IMR-90 (cell line): ENCODE results near the gene ZNF763. TPM values are rescaled to one million over a fixed set of nuclear protein-coding genes. Genes with fewer than 3 reads are reported as not detected.

Experiments used
- ATAC-seq: fragments of 200-7000 bp; cut with Tn5 transposase; 2 replicates; pipeline ENCODE4 v1.9.1; 2020; ENCODE audit warnings: low read depth, mild to moderate bottlenecking, moderate library complexity
- BruUV-seq: library from RNA; stranded (reverse); fragments of 400-500 nt; replicated peaks from 2 replicates; lab custom pipeline; 2021; lab: Mats Ljungman, UMichigan
- CTCF ChIA-PET: fragments of 300-600 bp; formaldehyde crosslinking; extraction: SDS; loops from one replicate; lab custom pipeline; 2021; ENCODE audit warnings: antibody characterized with exemption; lab: Yijun Ruan, JAX
- POLR2A ChIA-PET: fragments of 300-600 bp; sonication (Branson Sonifier 250); formaldehyde crosslinking; loops from one replicate; lab custom pipeline; 2022; ENCODE audit warnings: antibody characterized with exemption; ENCODE audit not compliant: unreplicated experiment; lab: Charles Lee
- DNase-seq: peaks from one replicate; pipeline ENCODE4 v3.0.0; 2013
- H2AFZ ChIP-seq: replicated peaks from 2 replicates; pipeline ENCODE3; 2013; ENCODE audit warnings: low read length, mild to moderate bottlenecking; ENCODE audit not compliant: poor library complexity
- H2AK5ac ChIP-seq: 2 replicates; pipeline ENCODE4 v1.6.1; 2013; ENCODE audit warnings: low read depth, low read length, inconsistent platforms
- H2AK9ac ChIP-seq: replicated peaks from 2 replicates; pipeline ENCODE3; 2013; ENCODE audit warnings: mild to moderate bottlenecking, low read depth, low read length, moderate library complexity; ENCODE audit not compliant: poor library complexity
- H2BK120ac ChIP-seq: 2 replicates; pipeline ENCODE4 v1.6.1; 2013; ENCODE audit warnings: low read depth, low read length, inconsistent platforms
- H2BK15ac ChIP-seq: 3 replicates; pipeline ENCODE4 v1.6.1; 2013; ENCODE audit warnings: low read depth, low read length, inconsistent platforms
- H2BK20ac ChIP-seq: 2 replicates; pipeline ENCODE4 v1.6.1; 2013; ENCODE audit warnings: low read depth, mild to moderate bottlenecking, inconsistent platforms, low read length, moderate library complexity
- H2BK5ac ChIP-seq: 2 replicates; pipeline ENCODE4 v1.6.1; 2013; ENCODE audit warnings: mild to moderate bottlenecking, low read depth, low read length, inconsistent platforms; ENCODE audit not compliant: poor library complexity, severe bottlenecking
- H3K14ac ChIP-seq: replicated peaks from 2 replicates; pipeline ENCODE4 v1.6.1; 2013; ENCODE audit warnings: low read depth, low read length, inconsistent platforms
- H3K18ac ChIP-seq: 2 replicates; pipeline ENCODE4 v1.6.1; 2013; ENCODE audit warnings: low read depth, low read length, control low read depth
- H3K23ac ChIP-seq: 2 replicates; pipeline ENCODE4 v1.6.1; 2013; ENCODE audit warnings: low read depth, low read length, inconsistent platforms
- H3K27ac ChIP-seq: 2 replicates; pipeline ENCODE4 v1.5.1; 2013; ENCODE audit warnings: mild to moderate bottlenecking, control low read depth, low read length; ENCODE audit not compliant: insufficient read depth
- H3K27me3 ChIP-seq: 2 replicates; pipeline ENCODE4 v1.6.1; 2013; ENCODE audit warnings: low read length; ENCODE audit not compliant: control insufficient read depth, insufficient read depth
- H3K36me3 ChIP-seq: 2 replicates; pipeline ENCODE4 v1.6.1; 2013; ENCODE audit warnings: low read length, mixed read lengths; ENCODE audit not compliant: control insufficient read depth, insufficient read depth
- H3K4ac ChIP-seq: 2 replicates; pipeline ENCODE4 v1.6.1; 2013; ENCODE audit warnings: low read depth, low read length, inconsistent platforms
- H3K4me1 ChIP-seq: 2 replicates; pipeline ENCODE4 v1.6.1; 2013; ENCODE audit warnings: low read length, mixed read lengths; ENCODE audit not compliant: control insufficient read depth, insufficient read depth
- H3K4me2 ChIP-seq: 2 replicates; pipeline ENCODE4 v1.6.1; 2013; ENCODE audit warnings: low read depth, mild to moderate bottlenecking, control low read depth, low read length, moderate library complexity
- H3K4me3 ChIP-seq: 2 replicates; pipeline ENCODE4 v1.5.1; 2013; ENCODE audit warnings: low read depth, mild to moderate bottlenecking, control low read depth, low read length, moderate library complexity; ENCODE audit not compliant: insufficient read depth
- H3K56ac ChIP-seq: 2 replicates; pipeline ENCODE4 v1.6.1; 2013; ENCODE audit warnings: low read length, inconsistent platforms; ENCODE audit not compliant: insufficient read depth; ENCODE audit errors: extremely low read depth
- H3K79me1 ChIP-seq, 2 experiments: 2 replicates each; pipeline ENCODE4 v1.6.1; 2013; ENCODE audit warnings: low read length in 2 of 2, inconsistent platforms in 1 of 2, low read depth in 1 of 2
- H3K9ac ChIP-seq: 2 replicates; pipeline ENCODE4 v1.6.1; 2013; ENCODE audit warnings: low read depth, low read length, control low read depth
- H3K9me1 ChIP-seq: 2 replicates; pipeline ENCODE4 v1.6.1; 2013; ENCODE audit warnings: low read length, inconsistent platforms; ENCODE audit not compliant: insufficient read depth
- H3K9me3 ChIP-seq: 2 replicates; pipeline ENCODE4 v1.6.1; 2013; ENCODE audit warnings: low read length; ENCODE audit not compliant: control insufficient read depth, insufficient read depth
- H4K20me1 ChIP-seq: 2 replicates; pipeline ENCODE4 v1.6.1; 2013; ENCODE audit warnings: low read length, inconsistent platforms; ENCODE audit not compliant: insufficient read depth
- H4K5ac ChIP-seq: 2 replicates; pipeline ENCODE4 v1.6.1; 2013; ENCODE audit warnings: mild to moderate bottlenecking, low read depth, low read length, control low read depth
- H4K8ac ChIP-seq, 2 experiments: 2 replicates each; pipeline ENCODE4 v1.6.1; 2013; ENCODE audit warnings: low read depth in 2 of 2, low read length in 2 of 2, control low read depth in 1 of 2, inconsistent platforms in 1 of 2
- H4K91ac ChIP-seq: 2 replicates; pipeline ENCODE4 v1.6.1; 2013; ENCODE audit warnings: low read depth, low read length, inconsistent platforms; ENCODE audit not compliant: insufficient read depth
- NFE2L2 ChIP-seq: fragments of 150-350 bp; IDR thresholded peaks from 2 replicates; pipeline ENCODE4 v1.6.1; 2016; ENCODE audit warnings: low read depth, mild to moderate bottlenecking, low read length
- WGBS, 2 experiments: methylation state at CpG; one replicate each; pipeline versions ENCODE4 v1.1.5 to v1.1.7; 2013; ENCODE audit warnings: missing lambda C conversion rate in 2 of 2; ENCODE audit not compliant: insufficient read length in 1 of 2; ENCODE audit errors: extremely low coverage in 2 of 2; 5-methylcytosine and 5-hydroxymethylcytosine counted together
- dilution Hi-C: fragments of 300-500 bp; cut with HindIII; formaldehyde crosslinking; loops from one replicate; pipeline ENCODE4 v1.14.3; 2018; ENCODE audit warnings: low sequenced_read_pairs; ENCODE audit not compliant: unreplicated experiment
- in situ Hi-C: fragments of 300-500 bp; cut with MboI; formaldehyde crosslinking; loops from 3 replicates; pipeline ENCODE4 v1.14.3; 2019; ENCODE audit warnings: low sequenced_read_pairs, inconsistent platforms, mixed read lengths
- intact Hi-C: fragments of 100-400 bp; cut with micrococcal nuclease; formaldehyde crosslinking; loops from 2 replicates; pipeline ENCODE4 v1.10.0; 2022
- polyA plus RNA-seq, 3 experiments: library from polyadenylated mRNA; depleted of rRNA; stranded (reverse); fragments of >200 nt; gene quantifications; 2 replicates each; pipeline ENCODE4 v1.2.3, GENCODE V29; 2012; ENCODE audit warnings: low replicate concordance in 1 of 3
- total RNA-seq: library from RNA; depleted of rRNA; stranded (reverse); fragments of >200 nt; gene quantifications from 2 replicates; pipeline ENCODE4 v1.2.3, GENCODE V29; 2012

Gene ZNF763
- total and polyA plus RNA-seq, 2 of the 4 experiments (the other 2 are of a cell fraction) = 0.90 to 0.94 TPM

GRCh38 chr19:11948646-11949045 lies 16.2 kb upstream of the ZNF763 start:
- Histone ChIP-seq H3K9me3 (peaks cover 90% of the 10 kb centered on the region), H2BK20ac (no peak overlapping the region), H3K27ac (no peak overlapping the region), H2AK9ac (no peak overlapping the region), H3K14ac (no peak overlapping the region), H3K4me3 (no peak overlapping the region), H3K27me3 (no peaks in the 10 kb centered on the region), H4K20me1 (no peaks in the 10 kb centered on the region), H3K36me3 (peaks cover 57% of the 10 kb centered on the region), H3K56ac (no peak overlapping the region), H4K91ac (no peak overlapping the region), H3K18ac (no peak overlapping the region), H4K8ac (no peak overlapping the region), H3K4ac (no peak overlapping the region), H3K9ac (no peak overlapping the region), H3K23ac (no peak overlapping the region), H2BK15ac (no peak overlapping the region), H2BK120ac (no peak overlapping the region), H3K9me1 (no peaks in the 10 kb centered on the region), H2BK5ac (no peak overlapping the region), H2AK5ac (no peak overlapping the region), H3K79me1 (peaks cover 13 to 17% of the 10 kb centered on the region in 2 experiments; a peak in 3 of 4 replicates), H4K5ac (no peak overlapping the region), H3K4me2 (no peak overlapping the region), H2AFZ (no peak overlapping the region), H3K4me1 (no peaks in the 10 kb centered on the region)
- CTCF ChIA-PET = no interaction called here
- WGBS, 2 experiments = no CpG with 5 or more reads among the region's 3 CpGs
- intact Hi-C loops = no loop called here
- dilution Hi-C loops = no loop called here
- TF ChIP-seq NFE2L2 = no peak
- POLR2A ChIA-PET = no interaction called here
- in situ Hi-C loops = no loop called here
- no peak for DNase-seq
- ATAC-seq = no peak
- BruUV-seq = no TSS peak
